ENCODE results near the gene TUG1.

The TUG1 gene

GRCh38 chr22:31005535-31005934, 36.5 kb downstream of the TUG1 start:
- no peak for DNase-seq

GRCh38 chr22:31019191-31019930, 50.3 kb downstream of the TUG1 start:
- DNase-seq: no peak

GRCh38 chr22:31020334-31020733, 51.3 kb downstream of the TUG1 start:
- DNase-seq: no peak

GRCh38 chr22:31022516-31022915, 53.5 kb downstream of the TUG1 start:
- DNase-seq: no peak

Data from NCI-H526 treated with DMSO at 0.1 percent for 48 hours (cell line).